RWPE2 (cell line): ENCODE results near the gene BCAS4.

ENCODE experiments used
- ATAC-seq: fragments of 200-7000 bp; cut with Tn5 transposase; 3 replicates; pipeline ENCODE4 v1.9.1; 2021; ENCODE audit warnings: low read depth
- DNase-seq: peaks from one replicate; pipeline ENCODE4 v3.0.0-alpha.2; 2020; ENCODE audit warnings: low spot score
- H3K27ac ChIP-seq: fragments of 450-650 bp; 2 replicates; pipeline ENCODE4 v1.5.1; 2017; ENCODE audit warnings: mild to moderate bottlenecking; ENCODE audit not compliant: poor library complexity, severe bottlenecking
- H3K27me3 ChIP-seq: fragments of 250-450 bp; sonication (Bioruptor Pico); 2 replicates; pipeline ENCODE4 v1.5.1; 2021; ENCODE audit warnings: mild to moderate bottlenecking, moderate library complexity; ENCODE audit not compliant: insufficient read depth, poor library complexity, severe bottlenecking
- H3K36me3 ChIP-seq: fragments of 250-450 bp; sonication (Bioruptor Pico); 2 replicates; pipeline ENCODE4 v1.5.1; 2020; ENCODE audit warnings: low read depth, mild to moderate bottlenecking, moderate library complexity
- H3K4me1 ChIP-seq: fragments of 250-450 bp; sonication (Bioruptor Pico); 2 replicates; pipeline ENCODE4 v1.5.1; 2021; ENCODE audit warnings: mild to moderate bottlenecking, moderate library complexity; ENCODE audit not compliant: insufficient read depth, poor library complexity, severe bottlenecking
- H3K4me3 ChIP-seq: fragments of 250-450 bp; sonication (Bioruptor Pico); 2 replicates; pipeline ENCODE4 v1.5.1; 2021; ENCODE audit warnings: mild to moderate bottlenecking, moderate library complexity; ENCODE audit not compliant: severe bottlenecking
- H3K9me3 ChIP-seq: fragments of 250-450 bp; sonication (Bioruptor Pico); 2 replicates; pipeline ENCODE4 v1.5.1; 2021; ENCODE audit warnings: mild to moderate bottlenecking, moderate library complexity; ENCODE audit not compliant: severe bottlenecking
- CTCF ChIP-seq: fragments of 450-650 bp; IDR thresholded peaks from one replicate; pipeline ENCODE4 v1.5.1; 2017; ENCODE audit warnings: mild to moderate bottlenecking, moderate library complexity; ENCODE audit not compliant: poor library complexity, severe bottlenecking

BCAS4 gene

GRCh38 chr20:50866036-50866685 is 71.3 kb downstream of the BCAS4 start:
- no peak for TF ChIP-seq CTCF
- ATAC-seq, result no peak
- Histone ChIP-seq H3K4me1 (peaks cover 19% of the 10 kb centered on the region), H3K9me3 (no peaks in the 10 kb centered on the region), H3K4me3 (no peak overlapping the region), H3K36me3 (no peaks in the 10 kb centered on the region), H3K27ac (no peak overlapping the region), H3K27me3 (no peaks in the 10 kb centered on the region)
- no peak for DNase-seq

DNA sequence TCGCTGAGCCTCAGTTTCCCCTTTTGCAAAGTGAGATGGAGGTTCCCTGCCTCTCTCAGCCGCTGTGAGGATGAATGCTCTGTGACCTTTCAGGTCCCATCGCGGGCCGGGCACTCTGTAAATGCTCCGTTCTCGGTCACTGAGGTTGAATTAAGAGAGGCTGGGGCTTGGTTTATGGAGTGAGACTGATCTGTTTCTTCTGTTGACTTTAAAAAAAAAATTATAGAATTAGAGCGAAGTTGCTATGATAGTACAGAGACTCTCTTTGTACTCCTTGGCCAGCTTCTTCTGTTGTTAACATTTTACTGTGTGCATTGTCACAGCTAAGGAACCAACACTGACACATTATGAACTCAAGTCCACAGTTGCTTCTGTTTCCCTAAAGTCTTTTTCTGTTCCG is 72.0 kb downstream of the BCAS4 start:
- Histone ChIP-seq H3K27ac (no peak overlapping the region), H3K9me3 (no peaks in the 10 kb centered on the region), H3K36me3 (no peaks in the 10 kb centered on the region), H3K27me3 (no peaks in the 10 kb centered on the region), H3K4me3 (no peak overlapping the region), H3K4me1 (peaks cover 19% of the 10 kb centered on the region)
- ATAC-seq, result no peak
- DNase-seq, result no peak
- TF ChIP-seq CTCF, result no peak

DNA sequence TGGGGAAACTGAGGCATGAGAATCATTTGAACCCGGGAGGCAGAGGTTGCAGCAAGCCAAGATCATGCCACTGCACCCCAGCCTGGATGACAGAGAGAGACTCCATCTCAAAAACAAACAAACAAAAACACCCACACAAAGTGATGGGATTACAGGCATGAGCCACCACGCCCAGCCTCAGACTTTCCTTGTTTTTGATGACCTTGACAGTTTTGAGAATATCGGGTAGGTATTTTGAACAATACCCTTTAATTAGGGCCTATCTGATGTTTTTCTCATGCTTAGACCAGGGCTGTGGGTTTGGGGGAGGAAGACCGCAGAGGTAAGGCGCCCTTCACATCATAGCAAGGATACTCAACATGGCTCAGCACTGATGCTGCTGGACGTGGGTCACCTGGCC is 72.9 kb downstream of the BCAS4 start:
- no peaks in the 10 kb centered on the region for H3K27me3 ChIP-seq

DNA sequence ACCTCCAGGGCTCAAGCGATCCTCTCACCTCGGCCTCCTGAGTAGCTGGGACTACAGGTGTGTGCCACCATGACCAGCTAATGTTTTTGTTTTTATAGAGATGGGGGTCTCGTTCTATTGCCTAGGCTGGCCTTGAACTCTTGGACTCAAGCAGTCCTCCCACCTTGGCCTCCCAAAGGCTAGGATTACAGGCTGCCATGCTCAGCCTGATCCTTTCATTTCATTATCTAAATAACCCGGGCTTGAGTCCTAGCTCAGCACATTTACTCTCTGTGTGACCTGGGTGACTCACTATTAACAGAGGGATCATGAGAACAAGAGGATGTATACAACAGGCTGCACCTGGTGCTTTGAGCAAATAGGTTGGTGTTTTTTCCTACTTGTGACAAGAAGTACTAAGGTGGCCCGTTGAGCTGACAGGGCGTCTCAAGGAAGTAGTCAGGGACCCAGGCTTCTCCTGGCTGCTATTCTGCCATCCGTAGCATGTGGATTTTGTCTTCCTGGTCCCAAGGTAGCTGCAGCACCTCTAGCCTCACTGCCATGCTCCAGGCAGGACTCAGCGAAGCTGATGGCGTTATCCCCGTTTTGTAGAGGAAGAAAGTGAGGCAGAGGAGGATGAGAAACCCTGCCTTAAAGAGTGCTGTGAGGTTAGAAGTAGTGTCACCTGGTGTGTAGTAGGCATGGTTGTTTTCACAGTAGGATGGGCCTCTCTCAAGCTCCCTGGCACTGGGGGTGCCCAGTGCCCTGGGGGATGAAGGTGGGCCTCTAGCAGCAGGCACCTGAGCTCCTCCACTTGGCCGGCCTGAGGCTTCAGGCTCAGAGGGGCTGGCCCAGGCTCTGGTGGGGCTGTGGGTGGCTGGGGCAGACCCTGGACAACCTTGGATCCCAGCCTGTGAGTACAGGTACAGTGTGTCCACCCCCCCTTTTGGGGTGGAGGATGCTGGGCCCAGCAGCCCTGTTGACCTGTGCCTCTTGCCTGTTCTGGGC is 73.9 kb downstream of the BCAS4 start:
- no peaks in the 10 kb centered on the region for H3K9me3 ChIP-seq
- no peaks in the 10 kb centered on the region for H3K36me3 ChIP-seq
- ATAC-seq (peak; percentile 77), DNase-seq (peak; percentile 77)
- TF ChIP-seq CTCF, result no peak
- no peaks in the 10 kb centered on the region for H3K27me3 ChIP-seq
- peaks cover 19% of the 10 kb centered on the region for H3K4me1 ChIP-seq
- no peak overlapping the region for H3K4me3 ChIP-seq
- peak overlapping the region; percentile 0 for H3K27ac ChIP-seq

More for the DNA sequence above, 72.9 kb downstream of the BCAS4 start:
- H3K36me3 ChIP-seq, result no peaks in the 10 kb centered on the region
- no peaks in the 10 kb centered on the region for H3K9me3 ChIP-seq
- no peak for DNase-seq
- no peak overlapping the region for H3K4me3 ChIP-seq
- ATAC-seq, result no peak
- no peak for TF ChIP-seq CTCF
- H3K27ac ChIP-seq, result no peak overlapping the region
- H3K4me1 ChIP-seq, result peaks cover 19% of the 10 kb centered on the region
